GM19035 (cell line): Measurements from ENCODE around the gene GAPDH.
"Not testable (repeated sequence)": the region's sequence is repeated elsewhere in the genome, so short reads cannot be mapped to it uniquely, and the experiment has no call there.

Source experiments
- ATAC-seq: cut with Tn5 transposase; IDR thresholded peaks from one replicate; pipeline ENCODE4 v1.9.1; 2021; ENCODE audit not compliant: unreplicated experiment

GAPDH gene

DNA sequence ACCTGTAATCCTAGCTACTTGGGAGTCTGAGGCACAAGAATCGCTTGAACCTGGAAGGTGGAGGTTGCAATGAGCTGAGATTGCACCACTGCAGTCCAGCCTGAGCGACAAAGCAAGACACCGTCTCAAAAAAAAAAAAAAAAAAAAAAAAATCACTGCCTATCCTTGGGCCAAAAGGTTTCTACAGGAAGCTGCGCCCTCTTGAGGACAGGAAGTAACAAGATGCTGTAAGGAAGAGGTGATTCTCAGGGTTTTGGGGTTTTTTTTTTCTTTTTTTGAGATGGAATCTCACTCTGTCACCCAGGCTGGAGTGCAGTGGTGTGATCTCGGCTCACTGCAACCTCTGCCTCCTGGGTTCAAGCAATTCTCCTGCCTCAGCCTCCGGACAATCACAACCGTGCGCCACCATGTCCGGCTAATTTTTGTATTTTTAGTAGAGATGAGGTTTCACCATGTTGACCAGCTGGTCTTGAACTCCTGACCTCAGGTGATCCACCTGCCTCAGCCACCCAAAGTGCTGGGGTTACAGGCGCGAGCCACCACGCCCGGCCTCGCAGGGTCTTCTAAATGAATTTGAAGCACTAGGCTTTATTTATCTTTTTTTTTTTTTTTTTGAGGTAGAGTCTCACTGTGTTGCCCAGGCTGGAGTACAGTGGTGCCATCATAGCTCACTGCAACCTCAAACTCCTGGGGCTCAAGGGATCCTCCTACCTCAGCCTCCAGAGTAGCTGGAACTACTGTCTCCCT lies 23.9 kb downstream of the GAPDH start:
- ATAC-seq = not testable (repeated sequence)

DNA sequence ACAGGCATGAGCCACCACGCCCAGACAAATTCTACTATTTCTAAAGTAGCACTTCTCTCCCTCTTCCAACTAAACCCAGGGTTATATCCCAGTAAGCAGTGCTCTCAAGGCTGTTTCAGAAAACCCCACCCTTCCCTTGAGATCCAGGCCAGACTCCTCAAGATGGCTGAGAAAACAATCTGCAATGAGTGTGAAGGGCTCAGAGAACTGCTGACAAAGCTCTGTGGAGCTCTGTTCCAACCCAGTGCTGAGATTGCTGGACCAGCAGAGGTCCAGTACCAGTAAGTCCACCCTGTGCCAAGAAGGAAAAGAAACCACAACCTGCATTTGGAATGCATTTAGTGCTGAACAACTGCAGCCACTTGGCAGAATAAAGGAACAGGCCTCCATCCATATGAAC lies 25.2 kb downstream of the GAPDH start:
- no peak for ATAC-seq

GRCh38 chr12:6560501-6561205 lies 26.3 kb downstream of the GAPDH start:
- ATAC-seq = no peak

- ATAC-seq = no peak
These were observed 28.6 kb downstream of the GAPDH start for GRCh38 chr12:6562881-6563280.

DNA sequence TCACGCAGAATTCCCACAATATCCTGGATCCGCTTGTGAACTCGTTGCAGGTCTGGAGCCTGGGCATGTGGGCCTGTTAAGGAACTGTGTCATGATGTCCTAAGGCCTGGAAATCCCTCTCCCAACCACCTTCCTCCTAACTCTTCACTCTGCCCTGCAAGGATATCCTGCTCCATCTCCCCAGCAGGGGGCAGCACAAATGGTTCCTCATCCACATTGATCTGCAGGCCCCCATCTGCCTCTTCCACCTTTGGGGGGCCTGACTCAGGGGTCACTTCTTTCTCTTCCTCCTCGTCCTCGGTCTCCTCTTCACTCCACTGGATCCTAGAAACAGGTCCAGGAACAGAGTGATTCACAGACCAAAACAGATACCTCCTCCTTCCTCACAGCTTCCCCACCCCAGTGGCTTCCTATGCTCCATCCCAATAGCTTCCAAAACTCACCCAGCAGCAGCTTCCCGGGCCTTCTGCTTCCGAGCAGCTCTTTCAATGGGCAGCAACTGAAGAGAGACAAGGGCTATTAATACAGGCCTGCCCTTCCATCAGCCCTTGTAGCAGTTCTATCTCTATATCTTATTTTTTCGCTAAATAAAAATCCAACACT lies 29.2 kb downstream of the GAPDH start:
- no peak for ATAC-seq

- no peak for ATAC-seq
These were observed 32.9 kb downstream of the GAPDH start for GRCh38 chr12:6567112-6567670.

DNA sequence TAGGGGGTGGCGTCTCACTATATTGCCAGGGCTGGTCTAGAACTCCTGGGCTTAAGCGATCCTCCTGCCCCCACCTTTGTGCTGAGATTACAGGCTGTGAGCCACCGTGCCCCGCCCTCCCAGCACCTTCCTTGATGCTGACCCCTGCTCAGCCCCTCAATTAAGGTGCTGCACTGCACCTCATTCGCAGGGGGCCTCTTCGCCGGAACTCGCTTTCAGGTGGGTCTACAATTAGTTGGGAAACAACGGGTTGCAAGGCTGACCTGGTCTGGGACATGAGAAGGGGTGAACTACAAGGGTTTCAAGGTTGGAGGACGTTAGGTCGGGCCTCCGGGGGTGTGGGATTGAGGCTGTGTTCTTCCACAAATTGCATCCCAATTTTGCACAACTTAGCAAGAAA lies 35.0 kb downstream of the GAPDH start:
- no peak for ATAC-seq

DNA sequence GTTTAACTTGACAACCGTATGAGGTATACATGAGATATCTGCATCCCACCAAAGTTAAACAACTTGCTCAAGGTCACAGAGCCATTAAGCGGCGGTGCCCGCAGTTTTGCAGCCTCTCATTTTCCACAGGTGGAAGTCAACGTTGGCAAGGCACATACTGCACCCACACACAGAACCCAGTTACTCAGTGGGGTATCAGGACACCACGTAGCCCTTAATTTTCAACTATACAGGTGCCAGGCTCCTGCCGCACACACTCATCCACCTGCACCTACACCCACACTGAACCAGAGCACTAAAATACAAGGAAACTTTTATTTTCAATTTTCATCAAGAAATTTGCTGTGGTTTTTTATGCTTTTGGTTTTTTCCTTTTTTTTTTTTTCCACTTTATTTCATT lies 35.5 kb downstream of the GAPDH start:
- no peak for ATAC-seq

DNA sequence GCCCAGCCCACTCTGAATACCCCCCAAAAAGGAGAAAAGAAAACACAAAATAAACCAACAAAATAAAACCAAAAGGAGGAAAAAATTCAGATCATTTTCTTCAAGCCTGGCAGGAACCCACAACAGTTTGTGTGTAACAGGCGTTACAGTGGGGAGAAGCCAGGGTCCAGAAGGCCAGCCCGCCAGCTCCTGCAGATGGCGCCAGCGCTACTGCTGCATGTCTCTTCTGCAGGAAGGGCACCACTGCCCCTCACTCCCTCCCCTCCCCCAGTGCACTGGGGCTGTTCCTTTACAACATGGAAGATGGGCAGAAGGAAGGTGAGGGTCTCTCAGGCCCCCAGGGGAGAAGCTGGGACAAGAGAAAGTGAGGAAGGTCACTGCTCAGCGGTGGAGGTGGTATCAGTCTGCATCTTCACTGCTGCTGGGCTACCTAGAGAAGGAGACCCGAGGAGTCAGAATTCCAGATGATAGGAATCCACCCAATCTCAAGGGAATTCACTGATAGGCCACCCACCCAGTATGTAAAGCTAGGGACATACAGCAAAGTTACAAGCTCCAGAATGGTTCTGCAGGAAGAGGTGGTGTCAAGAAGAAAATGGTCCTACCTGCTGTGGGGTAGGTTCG lies 36.1 kb downstream of the GAPDH start:
- ATAC-seq = no peak

DNA sequence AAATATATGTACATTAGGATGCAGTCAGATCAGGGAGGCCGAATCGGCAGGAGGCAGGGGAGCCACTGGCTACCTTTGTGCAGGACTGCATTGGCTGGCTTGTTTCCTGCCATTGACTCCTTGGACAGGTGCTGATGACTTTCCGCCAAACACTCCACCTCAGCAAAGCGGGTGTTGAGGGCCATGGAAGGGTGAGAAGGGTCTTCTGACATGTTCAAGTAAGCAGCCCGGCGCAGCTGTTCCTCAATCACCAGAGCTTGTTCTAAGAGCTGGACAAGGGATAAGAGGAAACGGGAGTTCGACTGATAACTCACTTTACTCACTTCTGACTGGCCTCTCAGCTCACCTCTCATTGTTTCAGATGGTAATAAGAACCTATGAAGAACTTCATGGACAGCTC lies 38.7 kb downstream of the GAPDH start:
- no peak for ATAC-seq

- no peak for ATAC-seq
These were observed 40.4 kb downstream of the GAPDH start for GRCh38 chr12:6574576-6575295.

GRCh38 chr12:6575648-6576047 lies 41.3 kb downstream of the GAPDH start:
- ATAC-seq = no peak

GRCh38 chr12:6582196-6582595 lies 47.9 kb downstream of the GAPDH start:
- no peak for ATAC-seq

DNA sequence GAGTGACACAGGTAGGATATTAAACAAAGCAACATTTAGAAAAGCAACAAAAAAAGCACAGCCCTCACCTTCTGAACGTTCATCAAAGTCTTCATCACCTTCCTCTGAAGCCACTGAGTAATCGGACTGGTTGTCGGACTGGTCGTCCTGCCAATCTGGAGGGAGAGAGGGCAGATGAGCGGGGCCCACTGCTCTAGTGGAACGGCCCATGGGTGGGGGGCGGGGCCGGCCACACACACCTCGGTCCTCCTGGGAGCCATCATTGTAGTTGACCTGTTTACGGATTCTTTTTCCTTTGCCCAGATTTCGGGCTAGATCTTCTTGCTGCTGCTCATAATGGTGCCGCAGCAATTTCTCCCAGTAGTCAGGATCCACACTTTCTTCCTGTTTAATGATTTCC lies 48.6 kb downstream of the GAPDH start:
- ATAC-seq = no peak

GRCh38 chr12:6584293-6584692 lies 50.0 kb downstream of the GAPDH start:
- ATAC-seq = no peak

DNA sequence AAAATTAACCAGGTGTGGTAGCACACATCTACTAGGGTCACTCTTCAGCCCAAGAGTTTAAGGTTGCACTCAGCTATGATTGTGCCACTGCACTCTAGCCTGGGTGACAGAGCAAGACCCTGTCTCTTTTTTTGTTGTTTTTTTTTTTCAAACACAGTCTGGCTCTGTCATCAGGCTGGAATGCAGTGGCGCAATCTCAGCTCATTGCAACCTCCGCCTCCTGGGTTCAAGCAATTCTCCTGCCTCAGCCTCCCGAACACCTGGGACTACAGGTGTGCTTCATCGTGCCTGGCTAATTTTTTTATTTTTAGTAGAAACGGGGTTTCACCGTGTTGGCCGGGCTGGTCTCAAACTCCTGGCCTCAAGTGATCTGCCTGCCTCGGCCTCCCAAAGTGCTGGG lies 52.3 kb downstream of the GAPDH start:
- ATAC-seq = not testable (repeated sequence)
